ENCODE data around the gene INSM1. TPM values are rescaled to one million over a fixed set of nuclear protein-coding genes. Genes with fewer than 3 reads are reported as not detected.

The INSM1 gene
- polyA plus RNA-seq, 3 donors = not detected

DNA sequence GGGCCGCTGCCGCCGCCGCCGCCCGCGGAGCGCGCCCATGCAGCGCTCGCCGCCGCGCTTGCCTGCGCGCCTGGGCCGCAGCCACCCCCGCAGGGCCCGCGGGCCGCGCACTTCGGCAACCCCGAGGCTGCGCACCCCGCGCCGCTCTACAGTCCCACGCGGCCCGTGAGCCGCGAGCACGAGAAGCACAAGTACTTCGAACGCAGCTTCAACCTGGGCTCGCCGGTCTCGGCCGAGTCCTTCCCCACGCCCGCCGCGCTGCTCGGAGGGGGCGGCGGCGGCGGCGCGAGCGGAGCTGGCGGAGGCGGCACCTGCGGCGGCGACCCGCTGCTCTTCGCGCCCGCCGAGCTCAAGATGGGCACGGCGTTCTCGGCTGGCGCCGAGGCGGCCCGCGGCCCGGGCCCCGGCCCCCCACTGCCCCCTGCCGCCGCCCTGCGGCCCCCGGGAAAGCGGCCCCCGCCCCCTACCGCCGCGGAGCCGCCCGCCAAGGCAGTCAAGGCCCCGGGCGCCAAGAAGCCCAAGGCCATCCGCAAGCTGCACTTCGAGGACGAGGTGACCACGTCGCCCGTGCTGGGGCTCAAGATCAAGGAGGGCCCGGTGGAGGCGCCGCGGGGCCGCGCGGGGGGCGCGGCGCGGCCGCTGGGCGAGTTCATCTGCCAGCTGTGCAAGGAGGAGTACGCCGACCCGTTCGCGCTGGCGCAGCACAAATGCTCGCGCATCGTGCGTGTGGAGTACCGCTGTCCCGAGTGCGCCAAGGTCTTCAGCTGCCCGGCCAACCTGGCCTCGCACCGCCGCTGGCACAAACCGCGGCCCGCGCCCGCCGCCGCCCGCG is 730 bp downstream of the INSM1 start:
- Histone ChIP-seq H3K79me2 (ENCODE audit: insufficient read depth, low read length) (no peaks in the 10 kb centered on the region), H2AFZ (ENCODE audit: insufficient read depth, low read depth, low read length, poor library complexity, severe bottlenecking) (no peak overlapping the region), H3K4me1 (ENCODE audit: control insufficient read depth in 1 of 2, insufficient read depth in 2 of 2, low read length in 2 of 2) (peaks cover 25 to 50% of the 10 kb centered on the region in 2 donors), H3K36me3 (replicated peaks in 1 of 2; ENCODE audit: control insufficient read depth in 1 of 2, insufficient read depth in 2 of 2, low read length in 2 of 2) (no peaks in the 10 kb centered on the region), H4K20me1 (ENCODE audit: insufficient read depth, low read length) (no peaks in the 10 kb centered on the region), H3K9ac (ENCODE audit: insufficient read depth, low read length, poor library complexity, severe bottlenecking) (no peak overlapping the region), H3K27me3 (ENCODE audit: control insufficient read depth in 2 of 2, insufficient read depth in 2 of 2, low read length in 2 of 2) (peaks cover 73 to 87% of the 10 kb centered on the region in 2 donors), H3K9me3 (replicated peaks in 1 of 2; ENCODE audit: control insufficient read depth in 1 of 2, insufficient read depth in 1 of 2, low read length in 2 of 2) (peaks cover 0 to 27% of the 10 kb centered on the region in 2 donors), H3K4me2 (replicated peaks; ENCODE audit: extremely low read depth, low read length, poor library complexity, severe bottlenecking) (peak overlapping the region; percentile 80), H3K4me3 (replicated peaks in 1 of 3; ENCODE audit: low read depth in 2 of 3, low read length in 3 of 3) (peak overlapping the region in 1 of 3 experiments; percentile 57), H3K27ac (ENCODE audit: low read depth in 1 of 2, low read length in 2 of 2) (no peak overlapping the region)
- Mint-ChIP-seq H3K27me3 (ENCODE audit: low read depth in 3 of 3) (peaks cover 77 to 91% (median 81%) of the 10 kb centered on the region in 3 donors), H3K9me3 (peaks cover 0 to 21% (median 4%) of the 10 kb centered on the region in 7 donors), H3K4me1 (peaks cover 31% of the 10 kb centered on the region), H3K27ac (no peak overlapping the region), H3K4me3 (peak overlapping the region; percentile 41 to 55), H3K36me3 (peaks cover 5 to 8% of the 10 kb centered on the region in 2 donors)
- intact Hi-C loops (cut with micrococcal nuclease) = no loop called here
- no peak for DNase-seq
- TF ChIP-seq, protein P1, sequence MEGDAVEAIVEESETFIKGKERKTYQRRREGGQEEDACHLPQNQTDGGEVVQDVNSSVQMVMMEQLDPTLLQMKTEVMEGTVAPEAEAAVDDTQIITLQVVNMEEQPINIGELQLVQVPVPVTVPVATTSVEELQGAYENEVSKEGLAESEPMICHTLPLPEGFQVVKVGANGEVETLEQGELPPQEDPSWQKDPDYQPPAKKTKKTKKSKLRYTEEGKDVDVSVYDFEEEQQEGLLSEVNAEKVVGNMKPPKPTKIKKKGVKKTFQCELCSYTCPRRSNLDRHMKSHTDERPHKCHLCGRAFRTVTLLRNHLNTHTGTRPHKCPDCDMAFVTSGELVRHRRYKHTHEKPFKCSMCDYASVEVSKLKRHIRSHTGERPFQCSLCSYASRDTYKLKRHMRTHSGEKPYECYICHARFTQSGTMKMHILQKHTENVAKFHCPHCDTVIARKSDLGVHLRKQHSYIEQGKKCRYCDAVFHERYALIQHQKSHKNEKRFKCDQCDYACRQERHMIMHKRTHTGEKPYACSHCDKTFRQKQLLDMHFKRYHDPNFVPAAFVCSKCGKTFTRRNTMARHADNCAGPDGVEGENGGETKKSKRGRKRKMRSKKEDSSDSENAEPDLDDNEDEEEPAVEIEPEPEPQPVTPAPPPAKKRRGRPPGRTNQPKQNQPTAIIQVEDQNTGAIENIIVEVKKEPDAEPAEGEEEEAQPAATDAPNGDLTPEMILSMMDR (IDR thresholded peaks at IDR 0.05) = no peak
- WGBS (ENCODE audit: insufficient coverage) = under 1% methylated on average over 126 of the region's 130 CpGs

DNA sequence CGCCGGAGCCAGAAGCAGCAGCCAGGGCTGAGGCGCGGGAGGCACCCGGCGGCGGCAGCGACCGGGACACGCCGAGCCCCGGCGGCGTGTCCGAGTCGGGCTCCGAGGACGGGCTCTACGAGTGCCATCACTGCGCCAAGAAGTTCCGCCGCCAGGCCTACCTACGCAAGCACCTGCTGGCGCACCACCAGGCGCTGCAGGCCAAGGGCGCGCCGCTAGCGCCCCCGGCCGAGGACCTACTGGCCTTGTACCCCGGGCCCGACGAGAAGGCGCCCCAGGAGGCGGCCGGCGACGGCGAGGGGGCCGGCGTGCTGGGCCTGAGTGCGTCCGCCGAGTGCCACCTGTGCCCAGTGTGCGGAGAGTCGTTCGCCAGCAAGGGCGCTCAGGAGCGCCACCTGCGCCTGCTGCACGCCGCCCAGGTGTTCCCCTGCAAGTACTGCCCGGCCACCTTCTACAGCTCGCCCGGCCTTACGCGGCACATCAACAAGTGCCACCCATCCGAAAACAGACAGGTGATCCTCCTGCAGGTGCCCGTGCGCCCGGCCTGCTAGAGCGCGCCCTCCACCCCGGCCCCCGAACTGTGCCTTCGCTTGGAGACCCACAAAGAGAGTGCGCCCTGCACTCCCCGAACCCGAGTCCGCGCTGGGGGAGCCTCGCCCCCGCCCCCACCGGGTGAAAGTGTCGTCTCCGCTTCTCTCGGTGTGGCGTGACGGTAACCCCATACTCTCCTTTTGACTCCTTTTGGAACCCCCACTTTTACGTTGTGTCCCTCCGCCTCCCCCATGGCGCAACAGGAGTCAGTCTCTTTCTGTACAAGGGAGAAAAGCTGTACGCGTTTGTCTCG is 1.6 kb downstream of the INSM1 start:
- Histone ChIP-seq H3K4me3 (replicated peaks in 1 of 3; ENCODE audit: low read depth in 2 of 3, low read length in 3 of 3) (peak overlapping the region in 1 of 3 experiments; percentile 57), H3K79me2 (ENCODE audit: insufficient read depth, low read length) (no peaks in the 10 kb centered on the region), H3K4me1 (ENCODE audit: control insufficient read depth in 1 of 2, insufficient read depth in 2 of 2, low read length in 2 of 2) (peaks cover 17 to 41% of the 10 kb centered on the region in 2 donors), H3K9me3 (replicated peaks in 1 of 2; ENCODE audit: control insufficient read depth in 1 of 2, insufficient read depth in 1 of 2, low read length in 2 of 2) (peaks cover 0 to 22% of the 10 kb centered on the region in 2 donors), H3K36me3 (replicated peaks in 1 of 2; ENCODE audit: control insufficient read depth in 1 of 2, insufficient read depth in 2 of 2, low read length in 2 of 2) (no peaks in the 10 kb centered on the region), H3K9ac (ENCODE audit: insufficient read depth, low read length, poor library complexity, severe bottlenecking) (no peak overlapping the region), H3K4me2 (replicated peaks; ENCODE audit: extremely low read depth, low read length, poor library complexity, severe bottlenecking) (peak overlapping the region; percentile 80), H2AFZ (ENCODE audit: insufficient read depth, low read depth, low read length, poor library complexity, severe bottlenecking) (no peak overlapping the region), H3K27ac (ENCODE audit: low read depth in 1 of 2, low read length in 2 of 2) (no peak overlapping the region), H3K27me3 (ENCODE audit: control insufficient read depth in 2 of 2, insufficient read depth in 2 of 2, low read length in 2 of 2) (peaks cover 75 to 88% of the 10 kb centered on the region in 2 donors), H4K20me1 (ENCODE audit: insufficient read depth, low read length) (no peaks in the 10 kb centered on the region)
- DNase-seq = no peak
- intact Hi-C loops (cut with micrococcal nuclease) = no loop called here
- WGBS (ENCODE audit: insufficient coverage) = 2% methylated on average over 71 of the region's 86 CpGs
- Mint-ChIP-seq H3K36me3 (peaks cover 5 to 8% of the 10 kb centered on the region in 2 donors), H3K4me3 (peak overlapping the region; percentile 47 to 84), H3K9me3 (peaks cover 0 to 15% (median 4%) of the 10 kb centered on the region in 7 donors), H3K4me1 (peaks cover 25% of the 10 kb centered on the region), H3K27ac (no peak overlapping the region), H3K27me3 (ENCODE audit: low read depth in 3 of 3) (peaks cover 79 to 91% (median 81%) of the 10 kb centered on the region in 3 donors)
- TF ChIP-seq, protein P1 (IDR thresholded peaks at IDR 0.05) = no peak
